OCI-M1 (cell line): ENCODE measurements around the gene ATP6V0B.

Experiments used
- DNase-seq: peaks from one replicate; lab custom pipeline; 2025; lab: John Stamatoyannopoulos, UW

The ATP6V0B gene

DNA sequence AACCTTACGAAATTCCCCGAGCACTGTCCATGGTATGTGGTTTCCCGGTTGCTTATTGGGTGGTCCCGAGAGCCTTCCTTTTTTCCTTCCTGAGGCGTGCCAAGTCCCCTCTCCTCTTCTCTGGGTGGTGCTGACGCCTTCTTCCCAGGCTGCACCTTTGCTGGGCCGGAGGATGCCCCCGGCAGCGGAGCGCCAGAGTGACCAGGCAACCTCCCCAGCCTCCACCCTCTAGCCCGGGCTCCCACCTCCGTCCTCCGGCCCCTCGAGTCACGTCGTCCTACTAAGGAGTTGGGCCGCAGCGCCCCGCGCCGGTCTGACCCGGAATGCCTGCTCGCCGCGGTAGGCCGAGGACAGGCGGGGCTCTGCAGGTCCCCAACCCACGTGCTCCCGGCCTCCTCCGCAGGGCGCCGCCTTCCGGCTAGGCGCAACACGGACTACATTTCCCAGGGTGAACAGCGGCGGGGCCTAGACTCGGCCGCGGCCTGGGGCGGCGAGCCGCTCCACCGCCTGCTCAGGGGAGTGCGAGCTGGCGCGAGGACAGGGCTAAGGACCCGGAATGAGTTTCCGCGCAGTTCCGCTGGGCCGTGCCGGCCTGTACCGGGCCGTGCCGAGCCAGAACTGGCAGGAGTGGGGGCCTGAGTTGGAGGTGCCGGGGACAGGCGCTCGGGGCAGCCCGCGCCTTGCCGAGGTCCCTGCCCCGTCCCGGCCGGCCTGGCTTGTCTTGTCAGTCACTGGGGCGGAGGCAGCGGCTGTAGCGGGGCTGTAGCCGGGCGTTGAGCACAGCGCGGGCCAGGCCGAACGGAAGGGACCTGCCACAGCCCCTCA lies 28.3 kb upstream of the ATP6V0B start, which contains the start of gene IPO13:
Gene IPO13, plus strand, starts transcription at position 715 of the 825 bp plus-strand sequence. CDS start 651 bp downstream, outside the sequence.
- DNase-seq = peak; percentile 98

DNA sequence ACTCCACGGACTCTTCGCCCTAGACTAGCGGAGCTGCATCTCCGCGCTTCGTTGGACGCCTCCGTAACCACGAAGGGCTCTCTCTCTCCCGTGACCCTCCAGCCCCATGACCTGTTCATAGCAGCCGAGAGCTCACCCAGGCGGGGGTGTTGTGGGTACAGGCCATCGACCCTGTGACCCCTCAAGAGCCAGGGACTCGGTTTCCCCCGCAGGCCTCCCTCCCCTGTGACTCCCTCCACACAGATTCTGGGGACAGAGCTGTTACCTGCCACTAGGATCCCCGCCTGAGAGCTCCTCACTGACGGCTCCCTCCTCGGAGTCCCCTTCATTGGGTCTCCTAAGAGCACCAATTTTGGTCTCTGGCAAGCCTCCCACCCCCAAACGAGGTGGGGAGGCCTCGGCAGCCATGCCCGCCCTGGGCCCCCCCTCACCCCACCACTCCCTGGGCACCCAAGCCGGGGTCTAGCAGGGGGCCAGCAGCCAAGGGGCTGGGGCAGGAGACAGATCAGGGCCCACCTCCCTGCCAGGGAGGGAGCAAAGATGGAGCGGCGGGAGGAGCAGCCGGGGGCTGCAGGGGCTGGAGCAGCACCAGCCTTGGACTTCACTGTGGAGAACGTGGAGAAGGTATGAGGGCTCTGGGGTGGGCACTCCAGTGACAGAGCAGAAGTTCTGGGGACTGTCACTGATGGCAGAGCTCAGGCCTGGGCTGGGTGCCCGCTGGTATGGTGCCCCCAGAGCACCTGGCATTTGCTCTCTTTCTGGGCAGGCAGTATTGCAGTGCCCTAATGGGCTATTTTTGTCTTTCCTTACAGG lies 27.5 kb upstream of the ATP6V0B start:
- DNase-seq = no peak

- no peak for DNase-seq
Measured at GRCh38 chr1:43947874-43948437, 26.8 kb upstream of the ATP6V0B start.

GRCh38 chr1:43949678-43950077 lies 25.1 kb upstream of the ATP6V0B start:
- DNase-seq = no peak

DNA sequence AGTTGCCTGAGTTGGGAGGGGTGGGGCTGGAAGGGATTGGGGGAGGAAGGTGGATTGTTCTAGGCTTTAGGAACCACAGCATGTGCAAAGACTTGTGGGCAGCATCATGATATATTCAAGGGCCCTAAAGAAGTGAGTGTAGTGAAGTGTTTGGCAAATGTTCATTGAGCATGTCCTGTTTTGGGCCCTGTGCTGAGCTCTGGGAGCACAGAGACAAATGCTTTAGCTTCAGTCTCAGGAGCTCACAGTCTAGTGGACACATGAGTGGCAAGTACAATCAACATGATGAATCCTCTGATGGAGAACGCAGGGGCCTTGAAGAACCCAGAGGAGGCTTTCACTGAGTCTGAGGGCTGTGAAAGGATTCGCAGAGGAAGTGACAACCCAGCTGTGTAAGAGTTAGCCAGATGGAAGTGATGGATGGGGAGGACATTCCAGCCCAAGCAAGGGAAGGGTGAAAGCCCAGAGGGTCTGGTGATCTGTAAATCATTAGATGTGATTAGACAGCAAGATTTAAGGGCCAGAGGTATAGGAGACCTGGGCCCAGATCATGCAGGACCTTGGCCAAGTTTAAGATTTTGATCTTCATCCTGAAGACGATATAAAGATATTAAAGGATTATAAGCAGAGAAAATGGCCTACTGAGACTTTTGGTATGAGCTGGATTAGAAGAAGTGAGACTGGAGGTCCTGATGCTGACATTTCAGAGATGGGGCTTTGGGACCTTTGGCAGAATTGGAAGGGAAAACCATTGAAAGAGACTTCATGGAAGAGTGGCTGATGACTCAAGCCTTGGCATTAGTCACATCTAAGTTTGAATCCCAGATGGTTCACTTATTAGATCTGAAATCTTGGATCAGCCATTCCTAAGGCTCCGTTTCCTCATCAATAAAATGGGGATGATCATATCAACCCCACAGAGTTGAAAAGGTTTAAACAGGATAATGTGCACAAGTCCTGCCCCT lies 23.5 kb upstream of the ATP6V0B start:
- DNase-seq = no peak

- DNase-seq = no peak
Measured at GRCh38 chr1:43952731-43953346, 21.9 kb upstream of the ATP6V0B start.

DNA sequence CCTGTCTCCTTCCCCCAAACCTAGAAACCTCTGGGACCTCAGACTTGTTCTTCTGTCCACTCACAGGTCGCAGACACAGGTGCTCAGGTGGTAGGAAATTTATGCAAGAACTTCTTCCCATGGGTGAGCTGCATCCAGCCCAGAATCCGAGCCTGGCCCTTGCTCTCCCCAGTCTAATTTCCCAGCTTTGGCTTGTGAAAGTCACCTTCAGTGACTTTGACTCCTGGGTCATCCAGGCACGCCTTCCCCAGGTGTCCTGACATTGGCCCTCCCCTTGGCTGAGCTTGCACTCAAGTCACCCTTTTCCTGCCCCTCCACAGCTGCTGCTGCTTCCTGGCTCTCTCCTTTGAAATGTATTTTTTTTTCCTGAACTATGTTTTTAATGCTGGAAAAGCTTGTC lies 21.4 kb upstream of the ATP6V0B start:
- DNase-seq = no peak

DNA sequence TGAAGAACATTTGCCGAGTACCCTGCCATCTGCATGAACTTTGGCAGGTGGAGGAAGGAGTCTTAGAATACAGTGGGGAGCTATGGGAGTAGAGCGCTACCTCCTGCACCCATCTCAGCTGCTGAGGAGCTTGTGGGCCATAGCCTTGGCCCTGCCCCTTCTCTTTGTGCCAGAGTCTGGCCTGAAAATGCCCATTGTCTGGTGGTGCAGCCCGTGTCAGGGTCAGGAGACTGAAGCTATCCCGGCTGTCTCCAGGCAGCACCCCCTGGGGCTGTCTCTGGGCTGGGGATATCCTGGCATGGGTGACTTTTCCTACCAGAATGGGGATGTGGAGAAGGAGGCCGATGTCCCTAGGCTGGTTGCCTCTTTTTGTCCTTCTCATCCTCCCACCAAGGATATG lies 20.7 kb upstream of the ATP6V0B start:
- no peak for DNase-seq

GRCh38 chr1:43956234-43956633 lies 18.5 kb upstream of the ATP6V0B start:
- DNase-seq = no peak

GRCh38 chr1:43957407-43958040 lies 17.2 kb upstream of the ATP6V0B start:
- DNase-seq = no peak

DNA sequence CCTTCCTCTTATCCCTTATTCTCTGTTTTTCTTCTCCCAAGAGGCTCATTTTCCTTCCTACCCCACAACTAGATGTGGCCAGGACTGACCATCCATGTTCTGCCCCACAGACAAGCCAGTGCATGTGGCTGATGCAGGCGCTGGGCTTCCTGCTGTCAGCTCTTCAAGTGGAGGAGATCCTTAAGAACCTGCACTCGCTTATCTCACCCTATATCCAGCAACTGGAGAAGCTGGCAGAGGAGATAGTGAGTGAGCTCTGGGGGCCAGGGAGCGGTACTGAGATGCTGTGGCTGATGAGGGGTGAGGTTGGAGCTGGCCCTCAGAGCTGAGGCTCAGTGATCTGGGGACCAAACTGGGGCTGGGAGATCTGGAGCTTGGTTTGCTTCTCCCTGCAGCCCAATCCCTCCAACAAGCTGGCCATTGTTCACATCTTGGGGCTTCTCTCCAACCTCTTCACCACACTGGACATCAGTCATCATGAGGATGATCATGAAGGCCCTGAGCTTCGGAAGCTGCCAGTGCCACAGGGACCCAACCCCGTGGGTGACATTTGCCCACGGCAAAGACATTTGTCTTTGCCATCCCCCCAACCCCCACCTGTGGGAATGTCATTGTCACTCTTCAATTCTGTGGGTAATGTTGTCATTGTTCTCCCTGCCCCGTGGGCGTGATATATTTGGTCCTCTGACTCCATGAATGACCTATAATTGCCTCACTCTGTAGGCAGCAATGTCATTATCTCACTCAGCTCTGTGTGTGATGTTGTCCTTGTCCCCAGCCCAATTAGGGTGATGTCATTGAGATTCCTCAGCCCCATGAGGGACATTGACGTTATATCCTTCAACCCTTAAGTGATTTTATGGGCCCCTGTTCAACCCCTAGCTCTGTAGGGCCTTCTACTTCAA lies 16.2 kb upstream of the ATP6V0B start:
- DNase-seq = no peak

DNA sequence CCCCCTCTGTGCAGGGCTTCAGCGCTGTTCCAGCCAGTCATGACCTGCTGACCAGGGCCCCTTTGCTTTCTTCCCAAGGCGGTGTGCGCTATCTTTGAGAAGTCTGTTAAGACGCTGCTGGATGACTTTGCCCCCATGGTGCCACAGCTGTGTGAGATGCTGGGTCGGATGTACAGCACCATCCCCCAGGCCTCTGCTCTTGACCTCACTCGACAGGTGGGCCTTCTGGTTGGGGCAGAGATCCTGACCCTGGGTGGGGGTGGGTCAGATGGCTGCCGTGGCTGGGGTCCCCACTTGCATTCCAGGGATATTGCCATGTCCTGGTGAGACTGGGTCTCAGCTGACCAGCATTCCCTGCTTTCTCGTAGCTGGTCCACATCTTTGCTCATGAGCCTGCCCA lies 14.0 kb upstream of the ATP6V0B start:
- DNase-seq = no peak

DNA sequence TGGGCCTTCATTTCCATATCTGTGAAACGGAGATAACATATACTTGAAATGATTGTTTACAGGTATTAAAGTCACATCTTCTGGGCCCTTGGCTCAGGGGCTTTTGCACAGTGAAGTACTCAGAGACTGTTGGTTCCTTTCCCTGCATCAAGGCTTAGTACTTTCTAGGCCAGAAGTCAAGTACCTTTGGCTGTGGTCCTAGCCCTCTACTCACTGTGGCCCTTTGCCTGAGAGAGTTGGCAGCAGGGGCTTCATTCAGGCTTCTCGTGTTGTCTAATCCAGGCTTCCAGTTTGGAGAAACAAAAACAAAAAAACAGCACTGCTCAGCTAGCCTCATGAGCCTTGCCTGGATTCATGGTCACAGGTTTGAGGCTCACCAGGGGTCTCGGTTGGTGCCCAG lies 13.1 kb upstream of the ATP6V0B start:
- DNase-seq = no peak

- DNase-seq = no peak
Measured at GRCh38 chr1:43962324-43962723, 12.4 kb upstream of the ATP6V0B start.

DNA sequence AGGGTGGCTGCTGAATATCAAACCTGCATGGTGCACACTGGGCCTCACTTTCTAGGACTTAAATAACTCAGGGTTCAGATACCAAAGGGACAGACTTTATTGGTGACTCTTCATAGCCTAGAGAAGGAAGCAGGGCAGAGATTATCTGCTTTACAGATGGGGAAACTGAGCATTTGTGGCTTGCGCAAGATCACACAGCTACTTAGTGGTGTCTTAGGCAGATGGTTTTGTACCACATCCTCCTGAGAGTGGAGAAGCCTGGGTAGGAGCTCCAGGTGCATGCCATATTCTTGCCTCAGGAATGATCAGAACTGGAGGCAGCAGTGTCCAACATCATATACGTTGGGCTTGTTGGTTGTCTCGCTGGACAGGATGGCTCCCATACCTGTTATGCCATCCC lies 11.8 kb upstream of the ATP6V0B start:
- DNase-seq = no peak

DNA sequence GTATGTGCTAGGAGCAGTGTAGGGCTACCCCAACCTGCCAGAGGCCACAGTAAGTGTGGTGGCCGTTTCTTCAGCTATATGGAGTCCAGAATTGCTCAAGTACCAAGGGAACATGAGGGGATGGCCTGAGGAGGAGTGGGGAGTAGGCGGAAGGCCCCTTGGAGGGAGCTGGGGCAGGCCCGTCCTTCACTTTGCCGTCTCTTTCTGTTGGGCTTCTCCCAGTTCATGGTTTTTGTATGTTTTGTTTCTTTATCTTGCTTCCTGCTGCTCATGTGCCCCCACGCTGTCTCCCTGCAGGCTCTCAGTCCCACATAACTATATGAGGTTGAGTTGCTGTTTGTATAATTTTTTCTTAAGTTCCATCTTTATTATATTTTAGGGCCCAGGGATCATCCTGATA lies 10.9 kb upstream of the ATP6V0B start:
- no peak for DNase-seq

DNA sequence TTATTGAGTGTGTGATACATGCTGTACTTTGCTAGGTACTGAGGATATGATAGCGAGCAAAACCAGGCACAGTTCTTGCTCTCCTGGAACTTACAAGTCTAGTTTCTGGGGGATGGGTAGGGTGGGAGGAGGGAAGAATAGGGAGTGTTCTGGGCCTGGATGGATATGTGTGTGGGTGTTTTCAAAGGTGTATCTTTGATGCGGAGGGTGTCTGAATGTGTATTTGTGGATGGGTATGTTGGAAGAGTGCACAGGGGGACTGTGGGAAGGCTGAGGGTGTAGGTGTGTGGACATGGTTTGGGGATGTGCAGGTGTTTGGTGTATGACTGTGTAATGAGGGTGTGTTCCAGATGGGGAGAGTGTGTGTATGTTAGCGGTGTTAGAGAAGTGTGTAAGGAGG lies 9.4 kb upstream of the ATP6V0B start:
- DNase-seq = no peak

DNA sequence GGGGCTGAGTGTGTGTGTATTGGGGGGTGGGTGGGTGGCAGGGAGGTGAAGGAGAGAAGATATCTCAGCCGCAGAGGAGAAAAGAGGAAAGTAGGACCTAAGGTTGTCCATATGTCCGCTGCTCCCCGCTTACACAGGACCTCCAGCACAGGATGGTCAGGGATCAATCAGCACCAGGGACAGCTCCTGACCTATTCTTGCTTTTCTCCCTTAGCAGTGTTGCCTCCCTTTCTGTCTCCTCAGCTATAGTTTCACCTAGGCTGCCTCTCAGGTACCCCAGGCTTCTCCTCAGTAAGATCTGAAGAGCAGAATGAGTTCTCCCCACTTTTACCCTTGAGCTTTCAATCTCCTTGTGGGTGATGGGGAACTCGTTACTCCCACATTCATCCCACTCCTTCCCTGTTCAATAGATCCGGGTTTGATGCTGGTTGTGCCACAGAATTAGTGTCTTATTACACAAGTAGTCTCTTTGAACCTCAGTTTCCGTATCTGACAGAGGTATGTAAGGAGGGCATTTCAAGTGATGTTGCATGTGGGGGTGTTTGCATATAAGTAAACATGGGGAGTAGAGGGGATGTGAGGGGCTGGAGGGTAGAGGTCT lies 6.3 kb upstream of the ATP6V0B start:
- peak; percentile 55 for DNase-seq

- DNase-seq = no peak
Measured at GRCh38 chr1:43969416-43969745, 5.4 kb upstream of the ATP6V0B start.
